K562 (cell line): Measurements from ENCODE around the gene MARCHF9. TPM values are rescaled to one million over a fixed set of nuclear protein-coding genes. Genes with fewer than 3 reads are reported as not detected.

Source experiments
- ATAC-seq: fragments of 200-7000 bp; cut with Tn5 transposase; 3 replicates; pipeline ENCODE4 v1.9.1; 2020; ENCODE audit warnings: moderate library complexity
- BruUV-seq: library from RNA; stranded (reverse); fragments of 400-500 nt; replicated peaks from 2 replicates; lab custom pipeline; 2021; lab: Mats Ljungman, UMichigan
- CTCF ChIA-PET: fragments of 300-600 bp; formaldehyde crosslinking; extraction: SDS; loops from one replicate; lab custom pipeline; 2021; ENCODE audit warnings: low intra/inter-chr PET ratio; lab: Yijun Ruan, JAX
- POLR2A ChIA-PET: fragments of 300-600, 350-650 bp; sonication (Branson Sonifier 250); formaldehyde crosslinking; extraction: SDS; loops from one replicate; lab custom pipeline; 2021; ENCODE audit warnings: antibody characterized with exemption, inconsistent platforms; lab: Yijun Ruan, JAX
- DNase-seq, 4 experiments: peaks; one replicate each; pipeline versions ENCODE4 v3.0.0 to v3.0.0-alpha.2; 2011 to 2018; ENCODE audit warnings: low spot score in 3 of 4, mixed read lengths in 3 of 4; ENCODE audit errors: extremely low read depth in 1 of 4
- FAIRE-seq: peaks from 2 replicates; lab custom pipeline; 2011; peaks lifted over from hg19 to GRCh38; lab: Jason Lieb, UNC
- H2AFZ ChIP-seq: 2 replicates; pipeline ENCODE4 v1.6.0; 2011; ENCODE audit warnings: low read depth, low read length, control low read depth, inconsistent platforms
- H3K27ac ChIP-seq: fragments of 200-600 bp; 3 replicates; pipeline ENCODE4 v1.8.0; 2011; ENCODE audit warnings: low read depth, mild to moderate bottlenecking, control low read depth, inconsistent platforms, low read length, moderate library complexity, mixed read lengths; ENCODE audit errors: extremely low read depth
- H3K27me3 ChIP-seq, 2 experiments: fragments of 300-600 bp in 1 of 2; 2 replicates in 1 of 2; 3 replicates in 1 of 2; pipeline versions ENCODE4 v1.6.0 to v1.8.0; 2011; ENCODE audit warnings: inconsistent platforms in 2 of 2, low read length in 2 of 2, mild to moderate bottlenecking in 1 of 2, mixed read lengths in 1 of 2, moderate library complexity in 1 of 2; ENCODE audit not compliant: control insufficient read depth in 2 of 2, insufficient read depth in 2 of 2
- H3K36me3 ChIP-seq: fragments of 300-600 bp; 3 replicates; pipeline ENCODE4 v1.8.0; 2011; ENCODE audit warnings: mild to moderate bottlenecking, low read length, inconsistent platforms; ENCODE audit not compliant: control insufficient read depth, insufficient read depth
- H3K4me1 ChIP-seq, 2 experiments: fragments of 200-600 bp in 1 of 2; replicated peaks in 1 of 2; 2 replicates in 1 of 2; 3 replicates in 1 of 2; pipeline versions ENCODE4 v1.5.1 to v1.8.0; 2011; ENCODE audit warnings: inconsistent platforms in 2 of 2, low read length in 2 of 2, mild to moderate bottlenecking in 1 of 2, mixed read lengths in 1 of 2, moderate library complexity in 1 of 2; ENCODE audit not compliant: control insufficient read depth in 2 of 2, insufficient read depth in 2 of 2
- H3K4me2 ChIP-seq: 2 replicates; pipeline ENCODE4 v1.6.1; 2011; ENCODE audit warnings: low read length, control low read depth, inconsistent platforms, mixed read lengths; ENCODE audit not compliant: insufficient read depth
- H3K4me3 ChIP-seq: fragments of 200-600 bp; sonication (generic), shearing (Covaris generic); 2 replicates; pipeline ENCODE4 v1.5.1; 2016; ENCODE audit warnings: control low read depth, inconsistent platforms
- H3K79me2 ChIP-seq: fragments of 200-600 bp; 3 replicates; pipeline ENCODE4 v1.8.0; 2011; ENCODE audit warnings: low read length, inconsistent platforms; ENCODE audit not compliant: control insufficient read depth, insufficient read depth
- H3K9ac ChIP-seq, 2 experiments: 2 replicates each; pipeline versions ENCODE4 v1.6.0 to v1.6.1; 2011; ENCODE audit warnings: low read depth in 2 of 2, low read length in 2 of 2, control low read depth in 1 of 2, inconsistent platforms in 1 of 2, mild to moderate bottlenecking in 1 of 2, mixed read lengths in 1 of 2; ENCODE audit not compliant: insufficient read depth in 1 of 2
- H3K9me1 ChIP-seq: one replicate; pipeline ENCODE4 v1.6.0; 2011; ENCODE audit warnings: inconsistent platforms, mild to moderate bottlenecking, low read length, moderate library complexity; ENCODE audit not compliant: control insufficient read depth, insufficient read depth
- H3K9me3 ChIP-seq: replicated peaks from 2 replicates; pipeline ENCODE4 v1.5.1; 2011; ENCODE audit warnings: low read depth, low read length, inconsistent platforms; ENCODE audit not compliant: control insufficient read depth, insufficient read depth
- H4K20me1 ChIP-seq: replicated peaks from 2 replicates; pipeline ENCODE4 v1.6.1; 2011; ENCODE audit warnings: low read length, inconsistent platforms, mixed read lengths; ENCODE audit not compliant: control insufficient read depth, insufficient read depth
- CBFA2T2 ChIP-seq: fragments of 450-650 bp; conservative IDR thresholded peaks from 2 replicates; pipeline ENCODE4 v1.6.1; 2017; ENCODE audit warnings: mild to moderate bottlenecking
- EP300 ChIP-seq: IDR thresholded peaks from 2 replicates; pipeline ENCODE4 v1.6.1; 2012; ENCODE audit warnings: low read length, improper control_type of control experiment
- ETS2 ChIP-seq: IDR thresholded peaks from 2 replicates; pipeline ENCODE4 v1.6.1; 2016; ENCODE audit warnings: borderline replicate concordance, missing genetic modification characterization, mild to moderate bottlenecking, moderate library complexity, missing compliant biosample characterization; ENCODE audit not compliant: poor library complexity, severe bottlenecking
- PBX2 ChIP-seq, 2 experiments: IDR thresholded peaks in 1 of 2; conservative IDR thresholded peaks in 1 of 2; 2 replicates each; pipeline ENCODE4 v1.6.1; 2016; ENCODE audit warnings: low read depth in 2 of 2, mild to moderate bottlenecking in 1 of 2, missing compliant biosample characterization in 1 of 2, missing genetic modification characterization in 1 of 2, moderate library complexity in 1 of 2
- WGBS: fragments of 100-300 bp; shearing (Covaris generic); methylation state at CpG from one replicate; pipeline ENCODE4 v1.1.6; 2016; ENCODE audit warnings: low coverage, mixed read lengths; ENCODE audit not compliant: insufficient coverage; ENCODE audit errors: missing lambda C conversion rate; 5-methylcytosine and 5-hydroxymethylcytosine counted together
- in situ Hi-C: fragments of 300-500 bp; cut with MboI; formaldehyde crosslinking; loops from 4 replicates; pipeline ENCODE4 v1.15.0; 2018; ENCODE audit warnings: inconsistent platforms, mixed read lengths
- intact Hi-C: fragments of 100-400 bp; cut with micrococcal nuclease; formaldehyde crosslinking; loops from 2 replicates; pipeline ENCODE4 v1.14.2; 2022
- polyA plus RNA-seq, 8 experiments: library from polyadenylated mRNA; depleted of rRNA in 4 of 8; stranded (reverse) in 5 of 8; unstranded in 3 of 8; fragments of >200 nt; fragmentation: Nextera tagmentation in 2 of 8; fragmentation: Illumina TruSeq in 1 of 8; extraction: Ambion mirVana in 2 of 8; extraction: Trizol in 1 of 8; gene quantifications; 2 replicates each; pipeline versions ENCODE4 v1.2.1 to v1.2.3, GENCODE V29; 2011 to 2014; ENCODE audit warnings: inconsistent platforms in 1 of 8, missing spikeins in 1 of 8
- total RNA-seq, 7 experiments: library from RNA; depleted of rRNA in 6 of 7; stranded (reverse); fragments of >200 nt in 6 of 7; fragmentation: Illumina TruSeq in 2 of 7; extraction: Trizol in 2 of 7; gene quantifications; 2 replicates each; pipeline versions ENCODE4 v1.2.1 to v1.2.3, GENCODE V29; 2011 to 2021; ENCODE audit warnings: low replicate concordance in 1 of 7
- TF ChIP-seq, protein P1 (sequence below): fragments of 250-450 bp; sonication (Bioruptor Pico); IDR thresholded peaks from 2 replicates; pipeline ENCODE4 v1.5.1; 2021; ENCODE audit warnings: mild to moderate bottlenecking

MARCHF9 gene
- total and polyA plus RNA-seq, 9 of the 15 experiments (the other 6 are each of a cell fraction or from before 2014, with no cell fraction given) = 0.80 to 12.4 (median 6.2) TPM

DNA sequence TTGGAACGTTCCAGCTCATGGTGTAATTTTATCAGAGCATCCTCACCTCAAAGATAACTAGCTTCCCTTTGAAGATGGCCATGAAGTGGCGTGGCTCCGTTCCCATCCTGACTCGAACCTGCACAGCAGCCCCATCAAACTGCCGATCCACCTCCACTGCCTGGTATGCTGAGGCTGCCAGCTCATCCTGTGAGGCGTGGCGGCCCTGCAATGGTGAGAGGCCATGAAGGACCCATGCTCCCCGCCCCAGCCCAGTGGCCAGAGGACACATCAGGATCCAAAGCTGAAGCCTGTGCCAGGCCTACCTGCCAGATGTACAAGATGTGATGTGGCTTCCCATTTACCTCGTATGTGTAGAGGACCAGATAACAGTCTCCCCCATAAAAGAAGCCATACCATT is 52.4 kb downstream of the MARCHF9 start:
- WGBS = 68% methylated on average over 9 of the region's 9 CpGs
- no peak for ATAC-seq
- intact Hi-C loops = no loop called here
- no TSS peak for BruUV-seq
- Histone ChIP-seq H3K9ac (no peak overlapping the region; a peak in 1 of 4 replicates), H3K27ac (no peak overlapping the region), H3K27me3 (no peaks in the 10 kb centered on the region), H3K36me3 (peaks cover 16% of the 10 kb centered on the region; the same call in 2 of the 3 replicates), H3K9me3 (no peaks in the 10 kb centered on the region), H2AFZ (no peak overlapping the region), H4K20me1 (no peaks in the 10 kb centered on the region), H3K79me2 (no peaks in the 10 kb centered on the region), H3K4me2 (no peak overlapping the region), H3K4me1 (peaks cover 5 to 10% of the 10 kb centered on the region in 2 experiments; a peak in 3 of 5 replicates), H3K4me3 (no peak overlapping the region), H3K9me1 (peaks cover 3% of the 10 kb centered on the region)
- in situ Hi-C loops = no loop called here
- POLR2A ChIA-PET = no interaction called here
- no peak for DNase-seq
- TF ChIP-seq ETS2 = no peak
- no peak for TF ChIP-seq CBFA2T2
- no peak for TF ChIP-seq PBX2 (CRISPR knock-in tag; IDR thresholded peaks at IDR 0.05; ENCODE audit: low read depth)
- TF ChIP-seq PBX2 (tag; conservative IDR thresholded peaks at IDR 0.05; ENCODE audit: low read depth) = no peak
- TF ChIP-seq EP300 = no peak
- TF ChIP-seq, protein P1, sequence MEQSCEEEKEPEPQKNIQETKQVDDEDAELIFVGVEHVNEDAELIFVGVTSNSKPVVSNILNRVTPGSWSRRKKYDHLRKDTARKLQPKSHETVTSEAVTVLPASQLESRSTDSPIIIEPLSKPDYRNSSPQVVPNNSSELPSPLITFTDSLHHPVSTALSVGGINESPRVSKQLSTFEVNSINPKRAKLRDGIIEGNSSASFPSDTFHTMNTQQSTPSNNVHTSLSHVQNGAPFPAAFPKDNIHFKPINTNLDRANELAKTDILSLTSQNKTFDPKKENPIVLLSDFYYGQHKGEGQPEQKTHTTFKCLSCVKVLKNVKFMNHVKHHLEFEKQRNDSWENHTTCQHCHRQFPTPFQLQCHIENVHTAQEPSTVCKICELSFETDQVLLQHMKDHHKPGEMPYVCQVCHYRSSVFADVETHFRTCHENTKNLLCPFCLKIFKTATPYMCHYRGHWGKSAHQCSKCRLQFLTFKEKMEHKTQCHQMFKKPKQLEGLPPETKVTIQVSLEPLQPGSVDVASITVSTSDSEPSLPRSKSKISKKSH (CRISPR knock-in tag) = no peak
- FAIRE-seq = no peak
- CTCF ChIA-PET = no interaction called here
